Hepatic stellate cell (primary cell): ENCODE results near the gene PHOX2A.
A peak's percentile ranks its signal among the peaks of the same experiment; 100 is the strongest.
"Not testable (repeated sequence)": the region's sequence is repeated elsewhere in the genome, so short reads cannot be mapped to it uniquely, and the experiment has no call there.

Source experiments
- DNase-seq: peaks from one replicate; pipeline ENCODE4 v3.0.0; 2011; ENCODE audit warnings: low spot score

PHOX2A gene

GRCh38 chr11:72222106-72222891, 21.7 kb downstream of the PHOX2A start:
- no peak for DNase-seq

DNA sequence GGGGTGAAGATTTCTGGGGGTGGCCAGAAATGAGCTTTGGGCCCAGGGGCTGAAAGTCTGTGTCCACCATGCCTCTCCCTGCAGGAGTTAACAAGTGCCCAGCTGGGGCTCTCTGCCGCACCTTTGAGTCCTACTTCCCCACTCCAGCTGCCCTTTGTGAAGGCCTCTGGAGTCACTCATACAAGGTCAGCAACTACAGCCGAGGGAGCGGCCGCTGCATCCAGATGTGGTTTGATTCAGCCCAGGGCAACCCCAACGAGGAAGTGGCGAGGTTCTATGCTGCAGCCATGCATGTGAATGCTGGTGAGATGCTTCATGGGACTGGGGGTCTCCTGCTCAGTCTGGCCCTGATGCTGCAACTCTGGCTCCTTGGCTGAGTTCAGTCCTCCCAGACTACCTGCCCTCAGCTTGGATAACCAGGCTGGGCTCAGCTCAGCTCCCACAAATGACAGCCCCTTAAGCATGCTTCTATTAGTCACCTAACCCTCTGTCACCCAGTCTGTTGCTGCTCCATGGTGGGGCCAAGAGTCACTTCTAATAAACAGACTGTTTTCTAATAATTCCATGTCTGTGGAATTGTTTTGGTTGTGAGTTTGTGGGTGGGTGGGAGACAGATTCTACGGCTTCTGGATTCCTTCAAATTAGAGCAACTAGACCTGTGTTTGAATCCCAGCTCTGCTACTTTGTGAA, 22.4 kb downstream of the PHOX2A start:
- no peak for DNase-seq

GRCh38 chr11:72220696-72221363, 23.1 kb downstream of the PHOX2A start:
- DNase-seq: no peak

- no peak for DNase-seq
Observed at GRCh38 chr11:72218251-72218745, 25.7 kb downstream of the PHOX2A start.

DNA sequence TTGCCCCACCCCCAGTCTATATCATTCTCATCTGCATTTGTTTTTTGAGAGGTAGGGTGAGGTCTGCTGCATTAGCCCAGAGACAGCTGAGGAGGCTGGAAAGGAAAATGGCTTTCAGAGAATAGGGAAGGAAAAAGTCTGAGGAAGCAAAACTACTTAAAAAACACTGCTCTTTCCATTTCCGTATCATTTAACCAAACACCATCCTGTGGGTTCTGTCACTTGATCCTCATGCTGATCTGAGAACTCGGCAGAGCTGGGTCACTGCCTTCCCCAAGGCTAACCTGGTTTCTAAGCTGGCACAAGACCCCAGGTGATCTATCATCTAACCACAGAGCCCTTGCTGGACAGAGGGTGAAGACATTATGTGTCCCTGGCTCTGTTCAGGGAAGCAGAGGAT, 26.1 kb downstream of the PHOX2A start:
- no peak for DNase-seq

- no peak for DNase-seq
Observed at GRCh38 chr11:72216638-72217037, 27.3 kb downstream of the PHOX2A start, which contains the start of gene FOLR2. TSS of gene FOLR2 (plus strand) at chr11:72216794. CDS start at chr11:72218585, 1,791 bp downstream.

GRCh38 chr11:72209101-72209500, 34.9 kb downstream of the PHOX2A start:
- no peak for DNase-seq

- DNase-seq: no peak
Observed at GRCh38 chr11:72208281-72208680, 35.7 kb downstream of the PHOX2A start.

GRCh38 chr11:72206794-72207193, 37.2 kb downstream of the PHOX2A start:
- DNase-seq: not testable (repeated sequence)

DNA sequence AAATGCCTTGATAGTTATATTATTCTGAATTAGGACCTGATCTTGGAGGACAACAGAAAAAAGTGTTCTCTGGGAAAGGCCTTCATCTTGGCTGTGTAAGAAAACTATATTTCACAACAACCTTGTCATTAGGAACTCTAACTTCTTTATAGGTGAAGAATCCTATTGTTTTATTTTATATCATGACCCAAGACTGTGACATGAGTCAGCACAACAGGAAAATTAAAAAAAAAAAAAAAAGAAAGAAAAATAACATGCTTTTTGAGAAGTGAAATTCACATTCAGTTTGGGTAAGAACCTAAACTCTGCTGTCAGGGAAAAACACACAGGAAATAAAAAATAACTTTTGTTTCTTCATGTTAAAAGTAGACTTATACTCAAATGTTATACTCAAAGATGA, 39.1 kb downstream of the PHOX2A start:
- DNase-seq: no peak

GRCh38 chr11:72203163-72203562, 40.8 kb downstream of the PHOX2A start:
- no peak for DNase-seq

DNA sequence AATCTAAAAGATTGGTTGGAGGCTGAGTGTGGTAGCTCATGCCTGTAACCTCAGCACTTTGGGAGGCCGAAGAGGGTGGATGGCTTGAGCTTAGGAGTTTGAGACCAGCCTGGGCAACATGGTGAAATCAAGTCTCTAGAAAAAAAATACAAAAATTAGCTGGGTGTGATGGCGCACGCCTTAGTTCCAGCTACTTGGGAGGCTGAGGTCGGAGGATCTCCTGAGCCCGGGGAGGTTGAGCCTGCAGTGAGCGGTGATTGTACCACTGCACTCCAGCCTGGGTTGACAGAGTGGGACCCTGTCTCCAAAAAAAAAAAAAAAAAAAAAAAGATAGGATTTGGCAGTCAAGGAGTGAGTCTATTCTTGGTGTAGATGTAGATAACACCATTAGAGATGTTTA, 41.4 kb downstream of the PHOX2A start:
- no peak for DNase-seq

DNA sequence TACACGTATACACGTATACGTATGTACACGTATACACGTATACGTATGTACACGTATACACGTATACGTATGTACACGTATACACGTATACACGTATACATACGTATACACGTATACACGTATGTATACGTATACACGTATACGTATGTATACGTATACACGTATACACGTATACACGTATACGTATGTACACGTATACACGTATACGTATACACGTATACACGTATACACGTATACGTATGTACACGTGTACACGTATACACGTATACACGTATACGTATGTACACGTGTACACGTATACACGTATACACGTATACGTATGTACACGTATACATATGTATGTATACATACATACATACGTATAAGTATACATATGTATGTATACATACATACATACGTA, 42.5 kb downstream of the PHOX2A start:
- not testable (repeated sequence) for DNase-seq

DNA sequence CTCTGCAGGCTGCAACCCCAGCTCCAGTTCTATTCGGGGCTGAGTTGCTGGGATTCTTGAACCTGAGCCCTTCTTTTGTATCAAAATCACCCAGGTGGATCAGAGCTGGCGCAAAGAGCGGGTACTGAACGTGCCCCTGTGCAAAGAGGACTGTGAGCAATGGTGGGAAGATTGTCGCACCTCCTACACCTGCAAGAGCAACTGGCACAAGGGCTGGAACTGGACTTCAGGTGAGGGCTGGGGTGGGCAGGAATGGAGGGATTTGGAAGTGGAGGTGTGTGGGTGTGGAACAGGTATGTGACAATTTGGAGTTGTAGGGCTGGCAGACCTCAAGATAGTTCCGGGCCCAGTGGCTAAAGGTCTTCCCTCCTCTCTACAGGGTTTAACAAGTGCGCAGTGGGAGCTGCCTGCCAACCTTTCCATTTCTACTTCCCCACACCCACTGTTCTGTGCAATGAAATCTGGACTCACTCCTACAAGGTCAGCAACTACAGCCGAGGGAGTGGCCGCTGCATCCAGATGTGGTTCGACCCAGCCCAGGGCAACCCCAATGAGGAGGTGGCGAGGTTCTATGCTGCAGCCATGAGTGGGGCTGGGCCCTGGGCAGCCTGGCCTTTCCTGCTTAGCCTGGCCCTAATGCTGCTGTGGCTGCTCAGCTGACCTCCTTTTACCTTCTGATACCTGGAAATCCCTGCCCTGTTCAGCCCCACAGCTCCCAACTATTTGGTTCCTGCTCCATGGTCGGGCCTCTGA, 48.3 kb downstream of the PHOX2A start:
- no peak for DNase-seq

- peak; percentile 38 for DNase-seq
Observed at GRCh38 chr11:72191961-72192381, 52.0 kb downstream of the PHOX2A start, which contains the start of gene FOLR1. TSS of gene FOLR1 (plus strand) at chr11:72192140. CDS start at chr11:72192174, 34 bp downstream.

DNA sequence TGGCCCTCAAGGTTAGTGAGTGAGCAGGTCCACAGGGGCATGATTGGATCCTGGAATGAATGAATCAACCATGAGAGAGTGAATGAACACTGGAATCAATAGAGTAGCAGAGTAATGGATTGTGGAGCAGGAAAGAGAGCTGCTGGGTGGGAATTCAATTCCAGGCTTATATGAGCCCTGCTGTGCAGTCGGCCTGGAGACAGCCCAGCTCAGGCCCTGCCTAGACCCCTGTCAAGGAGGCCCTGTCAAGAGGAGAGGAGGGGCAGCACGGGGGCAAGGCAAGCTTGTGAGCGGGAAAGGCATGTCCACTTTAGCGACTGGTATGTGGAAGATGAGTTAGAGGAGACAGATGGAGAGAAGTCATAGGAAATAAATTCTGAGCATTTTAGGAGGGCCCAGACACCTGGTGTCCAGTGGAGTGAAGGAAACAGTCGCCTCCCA, 53.3 kb downstream of the PHOX2A start:
- DNase-seq: no peak

GRCh38 chr11:72189455-72190250, 54.3 kb downstream of the PHOX2A start:
- DNase-seq: no peak
